Spleen (tissue), 11 donors: ENCODE data around the gene CTBP1. TPM values are rescaled to one million over a fixed set of nuclear protein-coding genes. Genes with fewer than 3 reads are reported as not detected.

Experiments
- DNase-seq: peaks from one replicate; pipeline ENCODE4 v3.0.0-alpha.2; 2020
- H3K27ac ChIP-seq, 8 donors: fragments of 200-600 bp; sonication (generic) in 7 of 8; 1 replicate in 4 of 8; 2 replicates in 4 of 8; pipeline versions ENCODE4 v1.5.0 to v1.8.0; 2016 to 2021; ENCODE audit warnings: inconsistent platforms in 4 of 8, mild to moderate bottlenecking in 4 of 8, moderate library complexity in 1 of 8
- H3K27me3 ChIP-seq, 7 donors: fragments of 200-600 bp; sonication (generic) in 6 of 7; replicated peaks in 1 of 7; 1 replicate in 4 of 7; 2 replicates in 3 of 7; pipeline versions ENCODE4 v1.5.0 to v1.8.0; 2016 to 2021; ENCODE audit warnings: inconsistent platforms in 3 of 7, mild to moderate bottlenecking in 1 of 7
- H3K36me3 ChIP-seq, 6 donors: fragments of 200-600 bp; sonication (generic) in 5 of 6; 1 replicate in 4 of 6; 2 replicates in 2 of 6; pipeline versions ENCODE4 v1.5.0 to v1.8.0; 2016 to 2021; ENCODE audit warnings: inconsistent platforms in 2 of 6
- H3K4me1 ChIP-seq, 6 donors: fragments of 200-600 bp; sonication (generic) in 5 of 6; 1 replicate in 3 of 6; 2 replicates in 3 of 6; pipeline versions ENCODE4 v1.5.0 to v1.8.0; 2016 to 2021; ENCODE audit warnings: inconsistent platforms in 3 of 6
- H3K4me3 ChIP-seq, 8 donors: fragments of 200-600 bp; sonication (generic) in 7 of 8; 1 replicate in 4 of 8; 2 replicates in 4 of 8; pipeline versions ENCODE4 v1.5.0 to v1.8.0; 2016 to 2021; ENCODE audit warnings: inconsistent platforms in 4 of 8, mild to moderate bottlenecking in 4 of 8, moderate library complexity in 2 of 8
- H3K9me3 ChIP-seq, 8 donors: fragments of 200-600 bp; sonication (generic) in 7 of 8; 1 replicate in 4 of 8; 2 replicates in 4 of 8; pipeline versions ENCODE4 v1.5.0 to v1.8.0; 2016 to 2021; ENCODE audit warnings: inconsistent platforms in 4 of 8
- CTCF ChIP-seq, 11 experiments: fragments of 200-600 bp in 7 of 11; fragments of 450-650 bp in 4 of 11; sonication (generic) in 4 of 11; IDR thresholded peaks in 8 of 11; conservative IDR thresholded peaks in 3 of 11; 1 replicate in 7 of 11; 2 replicates in 4 of 11; pipeline versions ENCODE4 v1.4.0 to v1.8.0; 2016 to 2021; ENCODE audit warnings: antibody characterized with exemption in 11 of 11, inconsistent platforms in 4 of 11, mild to moderate bottlenecking in 1 of 11
- POLR2A ChIP-seq, 3 donors: fragments of 450-650 bp; IDR thresholded peaks; one replicate each; pipeline ENCODE4 v1.5.1; 2017; ENCODE audit warnings: antibody characterized with exemption in 3 of 3, mild to moderate bottlenecking in 1 of 3
- POLR2AphosphoS5 ChIP-seq, 3 donors: sonication (generic); formaldehyde crosslinking; IDR thresholded peaks; one replicate each; pipeline ENCODE4 v1.5.1; 2017; ENCODE audit warnings: antibody characterized with exemption in 3 of 3
- WGBS, 5 donors: extraction: QIAGEN DNeasy Blood & Tissue Kit in 3 of 5; methylation state at CpG; one replicate each; pipeline versions ENCODE4 v1.1.5 to v1.1.7; 2013 to 2018; 5-methylcytosine and 5-hydroxymethylcytosine counted together
- intact Hi-C: fragments of 100-400 bp; cut with DNase I; formaldehyde crosslinking; loops from one replicate; pipeline ENCODE4 v1.15.0; 2023; ENCODE audit warnings: low total_unique reads
- polyA plus RNA-seq, 3 donors: library from polyadenylated mRNA; stranded (reverse); fragments of 200-250 nt; gene quantifications; one replicate each; pipeline ENCODE4 v1.2.1, GENCODE V29; 2013
- total RNA-seq, 7 donors: library from RNA; depleted of rRNA in 3 of 7; stranded (reverse); fragments of >200 nt in 3 of 7; fragmentation: NEBNext Ultra II Directional in 4 of 7; extraction: Animal tissue kit (Norgen Biotek cat#: 25700) in 4 of 7; gene quantifications; one replicate each; pipeline versions ENCODE4 v1.1.0 to v1.2.1, GENCODE V29; 2016 to 2021
- donor health status: healthy with polysubstance abuse.
- donor health status: DM: no; HTN: no; CAD: no; lungs with moderate emphysema.
- donor health status: DM: no; HTN: no; CAD: no.
- donor health status: Bipolar disorder and iron deficiency.
- donor health status: healthy.
- donor health status: DM: no; HTN: no; CAD: no.
- donor health status: DM: yes; HTN: yes; CAD: no.

The CTBP1 gene
- total and polyA plus RNA-seq, 10 donors: 101 to 226 (median 187) TPM

- no peak overlapping the region for H3K4me3 ChIP-seq
- peak; percentile 77 for DNase-seq
- H3K4me1 ChIP-seq: peaks cover 4 to 52% (median 28%) of the 10 kb centered on the region in 6 donors
- 67 to 88% (median 81%) methylated on average over 30 to 32 of the region's 32 CpGs for WGBS, 5 donors
- TF ChIP-seq POLR2A (IDR thresholded peaks at IDR 0.05): no peak
- TF ChIP-seq POLR2AphosphoS5 (IDR thresholded peaks at IDR 0.05): peak; percentile 55 to 83 (median 72)
- TF ChIP-seq CTCF (IDR thresholded peaks at IDR 0.05 in 8 of 11, conservative IDR thresholded peaks at IDR 0.05 in 3 of 11): no peak
- no peaks in the 10 kb centered on the region for H3K27me3 ChIP-seq
- peaks cover 0 to 100% (median 80%) of the 10 kb centered on the region in 6 donors for H3K36me3 ChIP-seq
- no peaks in the 10 kb centered on the region for H3K9me3 ChIP-seq
- intact Hi-C loops: no loop called here
- H3K27ac ChIP-seq: peak overlapping the region in 6 of 8 donors; percentile 35 to 76 (median 68)
Observed at GRCh38 chr4:1232661-1233621, 16.0 kb downstream of the CTBP1 start.

- 85 to 91% (median 89%) methylated on average over 23 of the region's 23 CpGs for WGBS, 5 donors
- Histone ChIP-seq H3K9me3 (no peaks in the 10 kb centered on the region), H3K27me3 (no peaks in the 10 kb centered on the region), H3K27ac (no peak overlapping the region), H3K36me3 (peaks cover 0 to 100% (median 87%) of the 10 kb centered on the region in 6 donors), H3K4me1 (peaks cover 4 to 57% (median 28%) of the 10 kb centered on the region in 6 donors), H3K4me3 (no peak overlapping the region)
- no peak for DNase-seq
- TF ChIP-seq CTCF (IDR thresholded peaks at IDR 0.05 in 8 of 11, conservative IDR thresholded peaks at IDR 0.05 in 3 of 11) (no peak), POLR2A (IDR thresholded peaks at IDR 0.05) (no peak), POLR2AphosphoS5 (IDR thresholded peaks at IDR 0.05) (no peak)
- intact Hi-C loops: no loop called here
Observed at GRCh38 chr4:1231637-1232360, 17.1 kb downstream of the CTBP1 start.

GRCh38 chr4:1230971-1231636 is 17.8 kb downstream of the CTBP1 start:
- Histone ChIP-seq H3K9me3 (no peaks in the 10 kb centered on the region), H3K36me3 (peaks cover 0 to 100% (median 90%) of the 10 kb centered on the region in 6 donors), H3K27ac (no peak overlapping the region), H3K27me3 (no peaks in the 10 kb centered on the region), H3K4me3 (no peak overlapping the region), H3K4me1 (peaks cover 4 to 64% (median 32%) of the 10 kb centered on the region in 6 donors)
- intact Hi-C loops: no loop called here
- 92 to 97% (median 95%) methylated on average over 14 to 20 of the region's 20 CpGs for WGBS, 5 donors
- TF ChIP-seq POLR2A (IDR thresholded peaks at IDR 0.05) (no peak), POLR2AphosphoS5 (IDR thresholded peaks at IDR 0.05) (peak in 1 of 3 donors; percentile 23)
- no peak for DNase-seq

- Histone ChIP-seq H3K4me3 (no peak overlapping the region), H3K27me3 (no peaks in the 10 kb centered on the region), H3K9me3 (no peaks in the 10 kb centered on the region), H3K36me3 (peaks cover 0 to 100% (median 90%) of the 10 kb centered on the region in 6 donors), H3K4me1 (peaks cover 4 to 70% (median 33%) of the 10 kb centered on the region in 6 donors), H3K27ac (no peak overlapping the region)
- TF ChIP-seq POLR2AphosphoS5 (IDR thresholded peaks at IDR 0.05): peak in 1 of 3 donors; percentile 46
- no peak for TF ChIP-seq CTCF (IDR thresholded peaks at IDR 0.05 in 8 of 11, conservative IDR thresholded peaks at IDR 0.05 in 3 of 11)
- WGBS, 5 donors: 96 to 100% (median 98%) methylated on average over 12 to 22 of the region's 22 CpGs
- no peak for DNase-seq
- intact Hi-C loops: no loop called here
Observed at GRCh38 chr4:1230316-1230715, 18.6 kb downstream of the CTBP1 start.
